ENCODE results near the gene TMEM135.
"Not testable (repeated sequence)": the region's sequence is repeated elsewhere in the genome, so short reads cannot be mapped to it uniquely, and the experiment has no call there.

TMEM135 gene

GRCh38 chr11:87020764-87021365, 16.9 kb upstream of the TMEM135 start:
- no peak for DNase-seq (ENCODE audit: low read depth in 2 of 2)

GRCh38 chr11:87022254-87022653, 15.5 kb upstream of the TMEM135 start:
- DNase-seq (ENCODE audit: low read depth in 2 of 2) = no peak

- DNase-seq (ENCODE audit: low read depth in 2 of 2) = no peak
Measured at GRCh38 chr11:87022738-87023137, 15.0 kb upstream of the TMEM135 start.

- DNase-seq (ENCODE audit: low read depth in 2 of 2) = not testable (repeated sequence)
Measured at GRCh38 chr11:87026415-87026814, 11.3 kb upstream of the TMEM135 start.

GRCh38 chr11:87030458-87031054, 7.2 kb upstream of the TMEM135 start:
- no peak for DNase-seq (ENCODE audit: low read depth in 2 of 2)

GRCh38 chr11:87031433-87032170, 6.1 kb upstream of the TMEM135 start:
- DNase-seq (ENCODE audit: low read depth in 2 of 2) = no peak

GRCh38 chr11:87033561-87033960, 4.2 kb upstream of the TMEM135 start:
- no peak for DNase-seq (ENCODE audit: low read depth in 2 of 2)

- DNase-seq (ENCODE audit: low read depth in 2 of 2) = no peak
Measured at GRCh38 chr11:87035976-87036583, 1.7 kb upstream of the TMEM135 start.

GRCh38 chr11:87036756-87037449, 831 bp upstream of the TMEM135 start:
- DNase-seq (ENCODE audit: low read depth in 2 of 2) = no peak

GRCh38 chr11:87038235-87038977, 672 bp downstream of the TMEM135 start:
- DNase-seq (ENCODE audit: low read depth in 2 of 2) = no peak

GRCh38 chr11:87039371-87039770, 1.6 kb downstream of the TMEM135 start:
- DNase-seq (ENCODE audit: low read depth in 2 of 2) = no peak

GRCh38 chr11:87043894-87044293, 6.2 kb downstream of the TMEM135 start:
- DNase-seq (ENCODE audit: low read depth in 2 of 2) = no peak

- no peak for DNase-seq (ENCODE audit: low read depth in 2 of 2)
Measured at GRCh38 chr11:87046824-87047223, 9.1 kb downstream of the TMEM135 start.

- no peak for DNase-seq (ENCODE audit: low read depth in 2 of 2)
Measured at GRCh38 chr11:87056091-87056490, 18.4 kb downstream of the TMEM135 start.

- no peak for DNase-seq (ENCODE audit: low read depth in 2 of 2)
Measured at GRCh38 chr11:87057749-87058148, 20.0 kb downstream of the TMEM135 start.

GRCh38 chr11:87059596-87060390, 22.1 kb downstream of the TMEM135 start:
- no peak for DNase-seq (ENCODE audit: low read depth in 2 of 2)

- DNase-seq (ENCODE audit: low read depth in 2 of 2) = no peak
Measured at GRCh38 chr11:87061766-87062165, 24.0 kb downstream of the TMEM135 start.

- DNase-seq (ENCODE audit: low read depth in 2 of 2) = no peak
Measured at GRCh38 chr11:87063982-87064381, 26.2 kb downstream of the TMEM135 start.

GRCh38 chr11:87072787-87073186, 35.1 kb downstream of the TMEM135 start:
- no peak for DNase-seq (ENCODE audit: low read depth in 2 of 2)

GRCh38 chr11:87076260-87076783, 38.6 kb downstream of the TMEM135 start:
- DNase-seq (ENCODE audit: low read depth in 2 of 2) = no peak
